Esophagus mucosa (tissue), 1 donor: ENCODE measurements around the gene PARK7. TPM values are rescaled to one million over a fixed set of nuclear protein-coding genes. Genes with fewer than 3 reads are reported as not detected.
"Not testable (repeated sequence)": the region's sequence is repeated elsewhere in the genome, so short reads cannot be mapped to it uniquely, and the experiment has no call there.

Experiments used
- ATAC-seq: fragments of 200-7000 bp; cut with Tn5 transposase; one replicate; pipeline ENCODE4 v1.9.1; 2020
- total RNA-seq: library from RNA; stranded (reverse); gene quantifications from one replicate; pipeline ENCODE4 v1.2.4, GENCODE V29; 2023
- donor health status: DM: yes; HTN: yes; CAD: no.

The PARK7 gene
- total RNA-seq, 1 donor from 2014 or later: 170 TPM

DNA sequence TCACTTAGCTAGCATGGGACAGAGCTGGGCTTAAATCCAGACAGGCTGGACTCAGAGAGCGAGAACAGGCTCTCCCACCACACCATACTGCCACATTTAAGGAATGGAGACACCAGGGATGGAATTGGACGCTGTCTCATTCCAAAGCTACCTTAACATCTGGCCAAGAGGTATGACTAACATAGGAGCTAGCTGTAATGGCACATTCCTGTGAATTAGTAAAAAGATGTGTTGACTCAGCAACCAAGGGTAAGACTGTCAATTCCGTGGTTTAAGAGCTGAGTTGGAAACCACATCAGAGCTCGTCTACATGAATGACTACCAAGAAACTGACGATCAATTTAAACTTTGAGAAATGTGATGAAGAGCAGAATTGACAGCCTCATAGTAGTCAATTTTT lies 12.6 kb upstream of the PARK7 start:
- ATAC-seq: peak; percentile 44

DNA sequence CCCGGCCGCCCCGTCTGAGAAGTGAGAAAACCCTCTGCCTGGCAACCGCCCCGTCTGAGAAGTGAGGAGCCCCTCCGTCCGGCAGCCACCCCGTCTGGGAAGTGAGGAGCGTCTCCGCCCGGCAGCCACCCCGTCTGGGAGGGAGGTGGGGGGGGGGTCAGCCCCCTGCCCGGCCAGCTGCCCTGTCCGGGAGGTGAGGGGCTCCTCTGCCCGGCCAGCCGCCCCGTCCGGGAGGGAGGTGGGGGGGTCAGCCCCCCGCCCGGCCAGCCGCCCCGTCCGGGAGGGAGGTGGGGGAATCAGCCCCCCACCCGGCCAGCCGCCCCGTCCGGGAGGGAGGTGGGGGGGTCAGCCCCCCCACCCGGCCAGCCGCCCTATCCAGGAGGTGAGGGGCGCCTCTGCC lies 8.7 kb upstream of the PARK7 start:
- not testable (repeated sequence) for ATAC-seq

DNA sequence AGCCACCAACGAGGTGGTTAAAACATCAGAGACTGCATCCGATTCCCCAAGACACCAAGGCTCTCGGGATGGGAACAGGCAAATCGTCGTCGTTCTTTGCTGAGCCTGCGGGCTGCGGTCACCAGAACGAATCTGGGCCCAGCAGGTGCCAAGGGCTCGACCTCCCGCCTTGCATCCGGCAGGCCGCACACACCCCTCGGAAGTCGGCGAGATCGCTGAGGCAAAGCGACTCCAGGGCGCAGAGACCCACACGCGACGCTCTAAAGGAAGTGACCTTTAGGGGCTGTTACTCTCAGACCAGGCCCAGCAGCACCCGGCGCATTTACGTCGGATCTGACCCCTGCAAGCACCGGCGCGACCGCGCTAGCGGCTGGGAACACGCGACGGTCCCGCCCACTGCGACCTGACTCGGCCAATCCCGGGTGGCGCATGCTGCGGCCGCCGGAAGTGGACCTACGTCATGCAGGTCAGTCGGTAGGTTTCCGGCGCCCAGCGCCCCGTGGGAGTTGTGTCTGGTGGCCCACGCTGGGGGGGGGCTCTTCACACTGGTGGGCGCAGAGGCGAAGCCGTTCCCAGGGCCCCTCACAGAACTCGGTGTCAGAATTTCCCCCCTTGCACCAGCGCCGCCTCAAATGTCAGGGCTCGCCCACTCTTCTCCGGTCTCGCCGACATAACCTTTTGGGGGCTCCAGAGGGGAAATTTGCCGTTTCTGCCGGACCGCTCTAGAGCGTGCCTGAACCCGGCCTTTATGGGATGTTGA lies 7.5 kb upstream of the PARK7 start:
- peak; percentile 97 for ATAC-seq

DNA sequence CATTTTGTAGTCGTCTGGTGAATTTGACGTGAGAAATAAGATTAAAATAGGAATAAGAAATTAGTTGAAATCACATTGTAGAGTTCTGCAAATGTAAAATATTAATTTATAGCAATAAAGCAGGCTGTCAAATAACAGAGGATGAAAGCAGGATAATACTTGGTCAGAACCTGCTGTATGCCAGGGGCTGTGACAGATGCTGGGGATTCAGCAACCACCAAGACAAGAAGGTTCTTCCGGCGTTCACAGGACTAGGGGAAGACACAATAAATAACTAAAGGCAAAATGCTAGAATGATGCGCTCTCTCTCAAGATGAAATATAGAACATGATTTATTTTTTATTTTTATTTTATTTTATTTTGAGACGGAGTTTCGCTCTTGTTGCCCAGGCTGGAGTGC lies 6.8 kb upstream of the PARK7 start:
- ATAC-seq: no peak

DNA sequence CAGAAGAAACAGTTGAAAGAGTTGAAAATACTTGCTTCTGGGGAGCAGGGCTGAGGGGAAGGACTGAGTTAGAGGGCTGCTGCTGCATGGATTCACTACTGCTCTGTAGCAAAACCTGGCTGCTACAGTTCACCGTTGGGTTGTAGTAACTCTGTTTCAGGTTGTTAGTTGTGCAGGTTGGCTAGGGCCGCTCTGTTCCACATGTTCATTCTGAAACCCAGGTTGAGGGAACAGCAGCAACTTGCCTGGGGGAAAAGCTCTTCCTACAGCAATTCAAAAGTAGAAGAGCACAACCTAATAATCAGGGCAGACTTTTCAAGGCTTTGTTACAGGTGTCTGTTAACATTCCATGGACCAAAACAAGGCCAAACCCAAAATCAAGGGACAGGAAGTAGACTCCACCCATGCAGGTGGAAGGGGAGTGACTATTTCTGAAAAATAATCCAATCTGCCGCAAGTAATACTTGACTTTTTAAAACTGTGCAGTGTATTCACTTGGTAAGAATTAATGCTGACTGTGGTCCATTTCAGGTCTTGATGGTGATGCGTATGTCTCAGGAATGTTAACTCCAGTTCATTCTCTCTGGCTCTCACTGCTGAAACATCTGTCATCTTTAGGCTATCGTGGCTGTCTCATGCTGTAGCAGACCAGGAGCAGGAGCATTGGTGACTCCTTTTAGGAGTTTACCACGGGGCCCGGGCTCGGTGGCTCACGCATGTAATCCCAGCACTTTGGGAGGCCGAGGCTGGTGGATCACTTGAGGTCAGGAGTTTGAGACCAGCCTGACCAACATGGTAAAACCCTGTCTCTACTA lies 5.1 kb upstream of the PARK7 start:
- no peak for ATAC-seq

DNA sequence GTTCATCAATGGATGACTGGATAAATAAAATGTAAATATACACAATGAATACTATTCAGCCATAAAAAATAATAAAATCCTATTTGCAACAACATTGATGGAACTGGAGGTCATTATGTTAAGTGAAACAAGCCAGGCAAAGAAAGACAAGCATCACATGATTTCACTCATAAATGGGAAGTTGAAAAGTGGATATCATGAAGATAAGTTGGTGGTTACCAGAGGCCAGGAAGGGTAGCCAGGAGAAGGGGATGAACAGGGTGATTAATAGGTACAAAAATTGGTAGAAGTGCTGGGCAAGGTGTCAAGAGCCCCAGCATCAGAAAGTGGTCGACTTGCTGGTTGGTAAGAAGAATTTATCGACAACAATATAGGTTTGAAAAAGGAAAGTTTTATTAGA lies 1.3 kb upstream of the PARK7 start:
- ATAC-seq: no peak

DNA sequence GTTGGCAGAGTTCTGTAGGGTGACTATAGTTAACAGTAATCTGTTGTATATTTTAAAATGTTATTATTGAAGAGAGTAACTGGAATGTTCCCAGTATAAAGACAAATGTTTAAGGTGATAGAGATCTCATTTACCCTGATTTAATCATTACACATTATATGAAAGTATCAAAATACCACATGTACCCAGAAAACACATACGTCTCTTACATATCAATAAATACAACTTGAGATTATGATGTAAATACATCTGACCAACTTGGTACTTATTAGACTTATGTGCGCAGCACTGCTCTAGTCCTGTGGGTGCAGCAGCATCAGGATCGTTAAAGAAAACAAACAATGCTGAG lies 670 bp upstream of the PARK7 start:
- ATAC-seq: no peak

DNA sequence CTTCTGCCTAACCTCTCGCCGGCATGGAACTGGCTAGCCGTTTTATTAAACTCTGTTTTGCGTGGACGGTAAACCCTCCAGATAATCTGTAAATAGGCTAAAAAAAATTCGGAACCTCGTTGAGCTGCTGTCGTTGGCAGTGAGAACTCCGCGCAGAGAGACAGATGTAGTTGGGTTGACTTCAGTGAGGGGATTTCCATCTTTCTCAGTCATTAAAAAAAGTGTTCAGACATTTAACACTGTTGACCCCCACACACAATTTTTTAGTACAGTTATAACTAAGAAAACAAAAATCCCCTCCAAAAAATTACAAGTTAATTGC lies 464 bp downstream of the PARK7 start:
- no peak for ATAC-seq

DNA sequence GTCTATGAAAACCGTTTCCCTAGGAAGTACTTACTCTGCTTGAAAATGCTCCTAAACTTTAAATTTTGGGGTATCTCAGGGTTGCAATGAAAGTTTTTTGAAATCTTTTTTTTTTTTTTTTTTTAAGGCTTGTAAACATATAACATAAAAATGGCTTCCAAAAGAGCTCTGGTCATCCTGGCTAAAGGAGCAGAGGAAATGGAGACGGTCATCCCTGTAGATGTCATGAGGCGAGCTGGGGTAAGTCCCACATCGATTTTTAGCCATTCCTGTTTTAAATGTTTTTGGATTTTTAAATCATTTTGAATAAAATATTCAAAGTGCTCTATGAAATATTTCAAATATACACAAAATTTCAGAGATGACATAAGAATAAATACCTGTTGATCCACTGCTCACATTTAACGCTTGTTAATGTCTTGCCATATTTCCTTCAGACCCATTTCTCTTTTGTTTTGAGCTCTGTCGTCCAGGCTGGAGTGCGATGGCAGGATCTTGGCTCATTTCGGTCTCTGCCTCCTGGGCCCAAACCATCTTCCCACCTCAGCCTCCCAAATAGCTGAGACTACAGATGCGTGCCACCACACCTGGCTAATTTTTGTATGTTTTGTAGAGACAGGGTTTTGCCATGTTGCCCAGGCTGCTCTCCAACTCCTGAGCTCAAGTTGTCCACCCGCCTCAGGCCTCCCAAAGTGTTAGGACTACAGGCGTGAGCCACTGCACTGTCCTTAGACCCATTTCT lies 1.3 kb downstream of the PARK7 start:
- ATAC-seq: no peak

DNA sequence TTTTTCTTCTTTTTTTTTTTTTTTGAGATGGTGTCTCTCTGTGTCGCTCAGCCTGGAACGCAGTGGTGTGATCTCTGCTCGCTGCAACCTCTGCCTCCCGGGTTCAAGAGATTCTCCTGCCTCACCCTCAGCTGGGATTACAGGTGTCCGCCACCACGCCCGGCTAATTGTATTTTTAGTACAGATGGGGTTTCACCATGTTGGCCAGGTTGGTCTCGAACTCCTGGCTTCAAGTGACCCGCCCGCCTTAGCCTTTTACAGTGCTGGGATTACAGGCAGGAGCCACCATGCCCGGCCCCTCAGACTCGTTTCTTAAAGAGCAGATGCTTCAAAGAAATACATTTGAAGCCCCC lies 1.8 kb downstream of the PARK7 start:
- ATAC-seq: not testable (repeated sequence)

DNA sequence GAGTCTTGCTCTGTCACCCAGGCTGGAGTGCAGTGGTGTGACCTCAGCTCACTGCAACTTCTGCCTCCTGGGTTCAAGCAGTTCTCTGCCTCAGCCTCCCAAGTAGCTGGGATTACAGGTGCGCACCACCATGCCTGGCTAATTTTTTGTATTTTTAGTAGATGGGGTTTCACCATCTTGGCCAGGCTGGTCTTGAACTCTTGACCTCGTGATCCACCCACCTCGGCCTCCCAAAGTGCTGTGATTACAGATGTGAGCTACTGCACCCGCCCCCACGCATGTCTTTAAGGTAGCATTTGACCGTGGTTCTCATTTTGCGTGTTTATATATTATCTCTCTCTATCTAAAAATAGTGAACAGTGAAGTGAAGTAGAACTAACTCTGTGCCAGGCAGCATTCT lies 2.3 kb downstream of the PARK7 start:
- not testable (repeated sequence) for ATAC-seq

DNA sequence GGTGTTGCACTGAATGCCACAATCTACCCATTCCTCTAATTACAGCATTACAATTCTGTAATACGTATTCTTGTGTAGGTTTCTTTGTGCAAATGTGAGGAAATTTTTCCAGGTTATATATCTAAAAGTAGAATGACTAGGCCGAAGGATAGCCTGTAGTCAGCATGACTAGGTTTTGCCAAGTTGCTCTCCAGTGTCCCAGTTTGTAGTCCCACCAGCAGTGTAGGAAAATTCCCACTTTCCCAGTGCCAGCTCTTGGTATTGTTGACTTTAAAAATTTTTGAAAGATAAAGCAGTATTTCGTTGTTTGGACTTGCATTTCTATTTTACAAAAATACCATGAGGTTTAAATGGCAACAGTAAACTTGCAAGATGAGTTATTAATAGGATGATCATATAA lies 3.0 kb downstream of the PARK7 start:
- ATAC-seq: no peak

DNA sequence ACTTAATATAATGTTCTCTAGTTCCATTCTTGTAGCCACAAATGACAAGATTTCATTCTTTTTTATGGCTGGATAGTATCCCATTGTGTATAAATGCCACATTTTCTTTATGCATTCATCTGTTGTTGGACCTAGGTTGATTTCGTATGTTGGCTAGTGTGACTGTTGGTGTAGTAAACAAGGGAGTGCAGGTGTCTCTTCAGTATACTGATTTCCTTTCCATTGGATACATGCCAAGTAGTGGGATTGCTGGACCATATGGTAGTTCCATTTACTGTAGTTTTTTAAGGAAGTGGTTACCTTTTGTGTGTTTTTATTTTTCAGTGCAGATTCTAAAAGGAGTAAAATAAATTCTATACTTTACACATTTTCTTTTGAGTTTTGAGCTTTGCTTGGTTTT lies 5.7 kb downstream of the PARK7 start:
- ATAC-seq: no peak

DNA sequence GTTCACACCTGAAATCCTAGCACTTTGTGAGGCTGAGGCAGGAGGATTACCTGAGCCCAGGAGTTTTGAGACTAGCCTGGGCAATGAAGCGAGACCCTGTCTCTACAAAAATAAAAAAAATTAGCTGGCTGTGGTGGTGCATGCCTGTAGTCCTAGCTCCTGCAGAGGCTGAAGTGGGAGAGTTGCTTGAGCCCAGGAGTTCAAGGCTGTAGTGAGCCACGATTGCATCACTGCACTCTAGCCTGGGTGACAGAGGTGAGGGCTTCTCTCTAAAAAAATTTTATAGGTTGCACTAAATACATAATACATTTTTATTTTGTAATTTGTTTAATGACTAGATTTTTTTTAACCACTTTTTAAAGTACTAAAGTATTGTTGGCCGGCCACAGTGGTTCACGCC lies 6.1 kb downstream of the PARK7 start:
- ATAC-seq: no peak

DNA sequence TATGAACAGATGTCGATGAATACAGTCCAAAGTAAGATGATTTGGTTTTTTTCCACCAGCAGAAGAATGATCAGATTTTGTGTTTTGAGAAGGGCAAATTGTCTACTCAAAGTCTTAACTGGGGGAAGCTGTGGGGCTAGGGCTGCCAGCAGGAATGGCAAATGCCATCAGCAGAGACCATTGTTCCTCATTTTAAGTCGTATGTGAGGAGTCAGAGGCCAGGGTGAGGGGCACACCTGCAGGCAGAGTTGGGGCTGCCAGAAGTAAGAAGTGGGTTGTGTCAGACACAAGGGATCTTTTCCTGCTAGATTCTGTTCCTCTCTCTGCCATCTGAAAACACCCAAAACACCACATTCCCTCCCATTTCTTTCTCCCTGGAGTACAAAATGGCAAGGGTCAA lies 8.7 kb downstream of the PARK7 start:
- ATAC-seq: no peak

DNA sequence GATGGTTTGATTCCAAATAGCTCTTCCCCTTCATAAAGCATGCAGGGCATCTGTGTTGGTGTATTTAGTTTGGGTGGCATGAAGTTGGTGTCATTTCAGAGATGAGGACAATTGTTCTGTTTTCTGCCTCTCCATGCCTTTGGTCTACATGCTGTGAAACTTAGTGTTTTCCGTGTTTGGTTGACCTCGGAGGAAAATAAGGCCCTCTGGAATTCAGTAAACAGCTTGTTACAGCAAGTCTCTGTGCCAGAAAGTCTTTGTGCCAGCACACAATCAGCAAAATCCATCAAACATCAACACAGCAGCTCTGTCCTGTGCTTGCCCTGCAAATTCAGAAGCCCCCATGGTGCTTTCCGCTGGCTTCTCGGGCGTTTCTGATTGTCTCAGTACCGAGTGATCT lies 9.5 kb downstream of the PARK7 start:
- no peak for ATAC-seq

DNA sequence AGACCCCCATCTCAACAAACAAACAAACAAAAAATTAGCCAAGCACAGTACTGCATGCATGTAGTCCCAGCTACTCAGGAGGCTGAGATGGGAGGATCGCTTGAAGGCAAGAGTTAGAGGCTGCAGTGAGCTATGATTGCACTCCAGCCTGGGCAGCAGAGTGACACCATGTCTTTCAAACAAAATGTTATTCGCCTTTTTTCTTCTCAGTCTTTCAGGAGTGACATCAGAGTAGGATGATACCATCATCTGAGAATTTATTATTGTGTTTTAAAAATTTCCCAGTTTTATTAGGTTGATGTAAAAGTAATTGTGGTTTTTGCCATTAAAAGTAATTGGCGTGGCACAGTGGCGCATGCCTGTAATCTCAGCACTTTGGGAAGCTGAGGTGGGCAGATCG lies 10.8 kb downstream of the PARK7 start:
- ATAC-seq: no peak

DNA sequence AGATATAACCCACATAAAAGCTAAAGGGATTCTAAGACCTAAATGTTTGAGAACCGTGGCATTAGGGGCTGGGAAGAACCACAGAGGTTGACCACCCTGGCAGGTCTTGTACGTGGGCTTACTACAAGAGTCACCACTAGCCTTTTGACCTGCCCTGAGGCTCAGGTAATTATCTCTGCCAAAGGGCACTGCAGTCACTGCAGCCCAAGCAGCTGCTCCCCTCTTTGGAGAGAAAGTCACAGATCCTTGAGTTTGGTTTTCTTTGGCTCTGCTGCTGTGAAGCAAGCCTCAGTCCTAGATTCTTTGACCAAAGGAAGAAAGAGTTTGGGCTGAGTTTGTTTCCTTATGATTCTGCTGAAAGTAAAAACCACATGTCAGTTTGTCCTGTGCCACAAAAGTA lies 11.6 kb downstream of the PARK7 start:
- ATAC-seq: no peak

DNA sequence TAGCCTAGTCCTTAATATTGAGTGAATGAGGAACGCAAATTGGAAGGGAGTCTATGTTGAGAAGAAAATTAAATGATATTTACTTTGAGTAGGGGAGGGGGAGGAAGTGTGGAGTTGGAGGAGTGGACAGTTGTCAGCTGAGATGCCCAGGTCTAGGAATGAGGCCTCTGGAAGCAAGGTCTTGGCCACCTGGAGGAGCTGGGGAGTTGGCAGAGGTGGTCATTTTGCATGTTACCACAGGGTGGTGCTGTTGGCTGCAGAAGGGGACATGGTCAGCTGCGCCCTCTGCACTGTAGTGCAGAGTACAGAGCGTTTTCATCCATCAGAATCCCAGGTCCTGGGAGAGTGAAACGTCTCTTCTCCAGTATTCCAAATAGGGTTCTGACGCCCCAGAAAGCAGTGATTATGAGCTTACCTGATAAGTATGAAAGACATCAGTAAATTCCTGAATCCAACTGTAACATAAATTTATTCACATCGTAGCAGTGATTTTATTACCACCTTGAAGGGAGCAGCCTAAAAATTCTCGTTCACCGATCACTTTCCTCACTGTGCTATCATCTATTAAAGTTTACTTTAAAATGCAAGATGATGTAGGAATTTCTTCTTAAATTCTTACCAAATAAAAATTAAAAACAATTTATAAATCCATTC lies 13.8 kb downstream of the PARK7 start:
- ATAC-seq: peak; percentile 96

DNA sequence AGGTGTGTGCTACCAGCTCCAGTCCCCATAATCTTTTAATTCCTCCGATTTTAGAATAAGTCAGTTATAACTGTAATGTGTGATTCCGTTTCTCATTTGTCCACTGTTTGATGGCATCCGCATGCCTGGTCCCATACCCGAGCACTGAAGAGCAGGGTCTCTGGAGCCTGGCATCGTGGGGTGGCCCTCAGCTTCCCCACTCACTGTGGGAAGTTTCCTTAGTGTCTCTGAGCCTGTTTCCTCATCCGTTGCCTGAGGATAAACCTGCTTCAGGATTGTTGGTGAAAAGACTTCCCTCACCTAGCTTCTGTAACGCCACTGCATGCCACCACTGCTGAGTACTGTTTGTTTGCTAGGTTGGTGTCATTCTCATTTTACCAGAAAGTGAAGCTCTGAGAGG lies 19.5 kb downstream of the PARK7 start:
- ATAC-seq: no peak

DNA sequence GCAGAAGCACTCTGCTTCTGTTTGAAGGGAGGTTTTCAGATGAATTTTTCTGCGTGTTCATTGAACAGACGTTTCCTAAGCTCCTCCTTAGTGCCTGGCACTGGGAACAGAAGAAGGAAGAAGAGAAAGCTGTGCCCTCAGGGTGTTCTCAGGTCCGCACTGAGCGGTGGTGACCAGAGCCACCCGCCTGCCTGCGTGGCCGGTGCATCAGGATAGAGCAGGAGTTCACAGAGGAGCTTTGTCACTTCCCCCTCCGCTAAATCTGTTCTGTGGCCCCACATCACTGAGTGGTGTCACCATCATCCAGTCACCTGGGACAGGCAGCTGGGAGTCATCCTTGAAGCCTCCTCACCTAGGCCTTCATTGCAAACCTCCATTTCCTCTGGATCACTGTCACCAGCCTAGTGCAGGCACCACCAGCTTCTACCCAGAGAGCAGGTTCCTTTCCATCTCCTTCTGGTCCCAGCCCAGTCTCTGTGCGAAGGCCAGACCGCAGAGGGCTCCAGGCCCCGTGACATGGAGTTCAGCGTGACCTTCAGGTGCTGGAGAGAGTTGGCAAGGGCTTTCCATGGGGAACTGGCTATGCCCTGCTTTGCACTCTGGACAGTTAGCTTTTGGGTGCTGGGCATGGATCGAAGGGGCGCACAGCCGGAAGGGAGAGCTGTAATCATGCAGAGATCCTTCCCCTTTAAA lies 21.7 kb downstream of the PARK7 start:
- peak; percentile 13 for ATAC-seq

DNA sequence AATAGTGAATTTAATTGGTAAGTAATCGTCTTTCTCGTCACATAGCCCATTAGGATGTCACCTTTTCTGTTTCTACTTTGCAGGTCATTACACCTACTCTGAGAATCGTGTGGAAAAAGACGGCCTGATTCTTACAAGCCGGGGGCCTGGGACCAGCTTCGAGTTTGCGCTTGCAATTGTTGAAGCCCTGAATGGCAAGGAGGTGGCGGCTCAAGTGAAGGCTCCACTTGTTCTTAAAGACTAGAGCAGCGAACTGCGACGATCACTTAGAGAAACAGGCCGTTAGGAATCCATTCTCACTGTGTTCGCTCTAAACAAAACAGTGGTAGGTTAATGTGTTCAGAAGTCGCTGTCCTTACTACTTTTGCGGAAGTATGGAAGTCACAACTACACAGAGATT lies 23.3 kb downstream of the PARK7 start:
- no peak for ATAC-seq
